MM.1S (cell line): ENCODE results near the gene SYK.

Source experiments
- DNase-seq: peaks from one replicate; pipeline ENCODE4 v3.0.0-alpha.2; 2015
- H2AFZ ChIP-seq: fragments of 300-600 bp; sonication (generic); 2 replicates; pipeline ENCODE4 v1.6.0; 2016; ENCODE audit warnings: antibody characterized with exemption, low read length
- H3F3A ChIP-seq: fragments of 300-600 bp; sonication (generic); 2 replicates; pipeline ENCODE4 v1.6.1; 2016; ENCODE audit warnings: mild to moderate bottlenecking, antibody characterized with exemption, low read length, moderate library complexity, mixed read lengths; ENCODE audit not compliant: insufficient read depth
- H3K27ac ChIP-seq: fragments of 300-600 bp; sonication (generic); 2 replicates; pipeline ENCODE4 v1.5.1; 2016; ENCODE audit warnings: mild to moderate bottlenecking, low read length
- H3K27me3 ChIP-seq: fragments of 300-600 bp; sonication (generic); replicated peaks from 2 replicates; pipeline ENCODE4 v1.6.0; 2016; ENCODE audit warnings: low read length; ENCODE audit not compliant: insufficient read depth
- H3K36me3 ChIP-seq: fragments of 300-600 bp; sonication (generic); replicated peaks from 2 replicates; pipeline ENCODE4 v1.6.1; 2016; ENCODE audit warnings: mild to moderate bottlenecking, low read length, mixed read lengths; ENCODE audit not compliant: insufficient read depth
- H3K4me1 ChIP-seq: fragments of 300-600 bp; sonication (generic); 2 replicates; pipeline ENCODE4 v1.6.1; 2016; ENCODE audit warnings: low read length, mixed read lengths
- H3K4me2 ChIP-seq: fragments of 300-600 bp; sonication (generic); 2 replicates; pipeline ENCODE4 v1.6.0; 2016; ENCODE audit warnings: low read depth, low read length
- H3K4me3 ChIP-seq: fragments of 300-600 bp; sonication (generic); 2 replicates; pipeline ENCODE4 v1.5.1; 2016; ENCODE audit warnings: low read length, mixed read lengths
- H3K79me2 ChIP-seq: fragments of 300-600 bp; sonication (generic); 2 replicates; pipeline ENCODE4 v1.6.1; 2016; ENCODE audit warnings: mixed run types, low read length, mixed read lengths
- H3K9ac ChIP-seq: fragments of 300-600 bp; sonication (generic); 2 replicates; pipeline ENCODE4 v1.6.1; 2016; ENCODE audit warnings: low read length, mixed read lengths
- H3K9me2 ChIP-seq: fragments of 300-600 bp; sonication (generic); replicated peaks from 2 replicates; pipeline ENCODE4 v1.6.1; 2016; ENCODE audit warnings: mild to moderate bottlenecking, low read length, mixed read lengths; ENCODE audit not compliant: insufficient read depth
- H3K9me3 ChIP-seq: fragments of 300-600 bp; sonication (generic); replicated peaks from 2 replicates; pipeline ENCODE4 v1.6.1; 2016; ENCODE audit warnings: mild to moderate bottlenecking, low read length, mixed read lengths; ENCODE audit not compliant: insufficient read depth
- H4K20me1 ChIP-seq: fragments of 300-600 bp; sonication (generic); 2 replicates; pipeline ENCODE4 v1.6.1; 2016; ENCODE audit warnings: mild to moderate bottlenecking, low read length, moderate library complexity, mixed read lengths; ENCODE audit not compliant: insufficient read depth
- EZH2 ChIP-seq: fragments of 300-600 bp; sonication (generic); optimal IDR thresholded peaks from 2 replicates; pipeline ENCODE3; 2017; ENCODE audit warnings: low read depth, mild to moderate bottlenecking, antibody characterized with exemption, low read length, mixed read lengths
- EZH2phosphoT487 ChIP-seq: fragments of 300-600 bp; sonication (generic); IDR thresholded peaks from 2 replicates; pipeline ENCODE4 v1.6.1; 2018; ENCODE audit warnings: antibody characterized with exemption, low read length
- TF ChIP-seq, protein P1 (sequence below): fragments of 300-600 bp; sonication (generic); IDR thresholded peaks from 2 replicates; pipeline ENCODE4 v1.5.1; 2016; ENCODE audit warnings: antibody characterized with exemption, low read length, mixed read lengths

The SYK gene

DNA sequence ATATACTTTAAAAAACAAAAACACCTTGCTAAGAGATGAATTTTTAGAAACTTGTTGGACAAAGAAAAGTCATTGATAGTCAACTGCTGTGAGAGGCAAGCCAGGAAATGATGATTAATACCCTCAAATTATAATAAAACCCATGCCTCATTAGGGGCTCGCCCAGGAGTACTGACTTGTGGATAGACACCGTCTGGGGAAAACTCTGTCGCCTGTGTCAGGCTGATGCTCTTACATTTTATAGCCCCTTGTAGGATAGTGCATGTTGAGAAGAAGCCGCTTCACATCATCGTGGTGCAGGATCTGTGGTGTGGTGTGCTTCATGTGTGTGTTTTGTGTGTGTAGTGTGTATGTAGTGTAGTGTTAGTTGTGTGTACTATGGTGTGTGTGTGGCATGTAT lies 39.1 kb downstream of the SYK start:
- no peaks in the 10 kb centered on the region for H3K36me3 ChIP-seq
- no peak overlapping the region for H3K27ac ChIP-seq
- no peaks in the 10 kb centered on the region for H3K27me3 ChIP-seq
- peaks cover 26% of the 10 kb centered on the region for H3K4me1 ChIP-seq
- DNase-seq, result no peak
- H3K4me2 ChIP-seq, result no peak overlapping the region
- no peaks in the 10 kb centered on the region for H3K9me2 ChIP-seq
- TF ChIP-seq EZH2phosphoT487, result no peak
- TF ChIP-seq, protein P1, sequence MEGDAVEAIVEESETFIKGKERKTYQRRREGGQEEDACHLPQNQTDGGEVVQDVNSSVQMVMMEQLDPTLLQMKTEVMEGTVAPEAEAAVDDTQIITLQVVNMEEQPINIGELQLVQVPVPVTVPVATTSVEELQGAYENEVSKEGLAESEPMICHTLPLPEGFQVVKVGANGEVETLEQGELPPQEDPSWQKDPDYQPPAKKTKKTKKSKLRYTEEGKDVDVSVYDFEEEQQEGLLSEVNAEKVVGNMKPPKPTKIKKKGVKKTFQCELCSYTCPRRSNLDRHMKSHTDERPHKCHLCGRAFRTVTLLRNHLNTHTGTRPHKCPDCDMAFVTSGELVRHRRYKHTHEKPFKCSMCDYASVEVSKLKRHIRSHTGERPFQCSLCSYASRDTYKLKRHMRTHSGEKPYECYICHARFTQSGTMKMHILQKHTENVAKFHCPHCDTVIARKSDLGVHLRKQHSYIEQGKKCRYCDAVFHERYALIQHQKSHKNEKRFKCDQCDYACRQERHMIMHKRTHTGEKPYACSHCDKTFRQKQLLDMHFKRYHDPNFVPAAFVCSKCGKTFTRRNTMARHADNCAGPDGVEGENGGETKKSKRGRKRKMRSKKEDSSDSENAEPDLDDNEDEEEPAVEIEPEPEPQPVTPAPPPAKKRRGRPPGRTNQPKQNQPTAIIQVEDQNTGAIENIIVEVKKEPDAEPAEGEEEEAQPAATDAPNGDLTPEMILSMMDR, result no peak
- no peak for TF ChIP-seq EZH2
- H4K20me1 ChIP-seq, result no peaks in the 10 kb centered on the region
- no peak overlapping the region for H2AFZ ChIP-seq
- H3K9ac ChIP-seq, result no peak overlapping the region
- peaks cover 6% of the 10 kb centered on the region; the same call in 1 of the 2 replicates for H3F3A ChIP-seq
- H3K9me3 ChIP-seq, result no peaks in the 10 kb centered on the region
- H3K4me3 ChIP-seq, result no peak overlapping the region
- peaks cover 10% of the 10 kb centered on the region for H3K79me2 ChIP-seq

GRCh38 chr9:90841213-90841612 lies 39.6 kb downstream of the SYK start:
- H3K9ac ChIP-seq, result no peak overlapping the region
- no peaks in the 10 kb centered on the region for H3K27me3 ChIP-seq
- H3K4me3 ChIP-seq, result no peak overlapping the region
- no peaks in the 10 kb centered on the region for H4K20me1 ChIP-seq
- no peak for TF ChIP-seq EZH2
- TF ChIP-seq, protein P1, result no peak
- TF ChIP-seq EZH2phosphoT487, result no peak
- H3K27ac ChIP-seq, result no peak overlapping the region
- no peak overlapping the region for H3K4me2 ChIP-seq
- H3K9me3 ChIP-seq, result no peaks in the 10 kb centered on the region
- no peaks in the 10 kb centered on the region for H3K9me2 ChIP-seq
- H3K4me1 ChIP-seq, result peaks cover 26% of the 10 kb centered on the region
- H2AFZ ChIP-seq, result no peak overlapping the region
- DNase-seq, result no peak
- no peaks in the 10 kb centered on the region for H3K36me3 ChIP-seq
- H3F3A ChIP-seq, result peaks cover 6% of the 10 kb centered on the region; the same call in 1 of the 2 replicates
- H3K79me2 ChIP-seq, result peaks cover 10% of the 10 kb centered on the region

DNA sequence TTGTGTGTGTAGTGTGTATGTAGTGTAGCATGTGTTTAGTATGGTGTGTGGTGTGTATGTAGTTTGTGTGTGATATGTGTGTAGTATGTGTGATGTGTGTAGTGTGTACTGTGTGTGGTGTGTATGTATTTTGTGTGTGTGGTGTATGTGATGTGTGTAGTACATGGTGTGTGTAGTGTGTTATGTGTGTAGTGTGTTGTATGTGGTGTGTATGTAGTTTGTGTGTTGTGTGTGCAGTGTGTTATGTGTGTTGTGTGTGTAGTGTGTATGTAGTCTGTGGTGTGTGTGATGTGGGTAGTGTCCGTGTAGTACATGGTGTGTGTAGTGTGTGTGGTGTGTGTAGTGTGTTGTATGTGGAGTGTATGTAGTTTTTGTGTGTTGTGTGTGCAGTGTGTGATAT lies 40.0 kb downstream of the SYK start:
- Histone ChIP-seq H3K4me2 (no peak overlapping the region), H3K36me3 (no peaks in the 10 kb centered on the region), H3K9me2 (no peaks in the 10 kb centered on the region), H3F3A (peaks cover 6% of the 10 kb centered on the region; the same call in 1 of the 2 replicates), H3K4me3 (no peak overlapping the region), H2AFZ (no peak overlapping the region), H3K4me1 (peaks cover 26% of the 10 kb centered on the region), H3K27me3 (no peaks in the 10 kb centered on the region), H3K79me2 (peaks cover 10% of the 10 kb centered on the region), H3K9ac (no peak overlapping the region), H3K27ac (no peak overlapping the region), H3K9me3 (no peaks in the 10 kb centered on the region), H4K20me1 (no peaks in the 10 kb centered on the region)
- DNase-seq, result no peak
- no peak for TF ChIP-seq EZH2
- no peak for TF ChIP-seq EZH2phosphoT487
- TF ChIP-seq, protein P1, result no peak
